Erythroblast (primary cell): ENCODE results near the gene ZNF516.

ENCODE experiments used
- DNase-seq, 2 experiments: peaks; one replicate each; lab custom pipeline; 2025; lab: John Stamatoyannopoulos, UW
- GATA1 ChIP-seq: IDR thresholded peaks from 2 replicates; pipeline ENCODE4 v1.6.1; 2011; ENCODE audit warnings: low read depth, mild to moderate bottlenecking, control low read depth, low read length, moderate library complexity
- POLR2A ChIP-seq: IDR thresholded peaks from 2 replicates; pipeline ENCODE4 v1.6.1; 2011; ENCODE audit warnings: mild to moderate bottlenecking, low read length

ZNF516 gene

GRCh38 chr18:76338088-76338487, 157.0 kb downstream of the ZNF516 start:
- DNase-seq = no peak
- no peak for TF ChIP-seq POLR2A
- TF ChIP-seq GATA1 = no peak

GRCh38 chr18:76335859-76336640, 159.0 kb downstream of the ZNF516 start:
- TF ChIP-seq GATA1 = no peak
- no peak for TF ChIP-seq POLR2A
- no peak for DNase-seq

GRCh38 chr18:76328140-76328539, 166.9 kb downstream of the ZNF516 start:
- DNase-seq = no peak
- TF ChIP-seq GATA1 = no peak
- TF ChIP-seq POLR2A = no peak

GRCh38 chr18:76323891-76324290, 171.2 kb downstream of the ZNF516 start:
- no peak for DNase-seq

GRCh38 chr18:76322686-76323085, 172.4 kb downstream of the ZNF516 start:
- no peak for DNase-seq
- no peak for TF ChIP-seq POLR2A
- no peak for TF ChIP-seq GATA1

More at GRCh38 chr18:76323891-76324290, 171.2 kb downstream of the ZNF516 start:
- TF ChIP-seq GATA1 = no peak
- no peak for TF ChIP-seq POLR2A

DNA sequence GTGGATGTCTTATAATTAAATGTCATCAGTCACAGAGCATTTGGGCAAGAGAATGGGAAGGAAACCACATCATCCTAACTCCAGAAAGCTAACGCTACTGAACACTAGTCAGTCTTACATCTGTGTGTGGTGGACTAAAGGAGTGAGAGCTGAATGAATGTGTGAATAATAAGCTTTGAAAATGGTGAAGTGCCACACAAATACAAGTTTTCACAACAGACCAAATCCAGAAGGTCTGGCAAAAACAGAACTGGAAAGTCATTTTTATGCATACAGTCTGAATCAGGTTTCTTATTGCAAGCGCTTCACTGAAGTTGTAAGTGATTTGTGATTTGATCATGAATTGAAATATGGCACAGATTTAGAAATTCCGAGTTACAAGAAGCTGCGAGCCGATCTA, 175.7 kb downstream of the ZNF516 start:
- TF ChIP-seq POLR2A = no peak
- TF ChIP-seq GATA1 = no peak
- no peak for DNase-seq

DNA sequence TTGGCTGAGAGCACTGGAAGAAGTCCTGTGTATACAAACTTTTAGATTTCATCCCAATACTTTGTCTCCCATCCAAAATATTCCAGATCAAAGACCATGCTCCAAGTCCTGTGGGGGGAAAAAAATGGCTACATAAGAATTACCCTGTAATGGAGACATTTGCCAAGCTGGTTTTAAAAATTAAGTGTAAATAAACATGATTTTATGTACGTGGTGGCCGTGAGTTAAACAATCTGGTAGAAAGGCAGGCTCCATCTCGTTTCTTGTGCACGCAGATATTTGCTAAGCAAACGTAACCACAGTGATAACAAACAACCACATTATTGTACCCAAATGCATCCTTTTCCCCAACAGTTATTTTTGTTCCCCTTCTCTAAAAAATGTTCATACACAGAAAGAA, 176.4 kb downstream of the ZNF516 start:
- no peak for TF ChIP-seq GATA1
- no peak for TF ChIP-seq POLR2A
- DNase-seq = no peak

DNA sequence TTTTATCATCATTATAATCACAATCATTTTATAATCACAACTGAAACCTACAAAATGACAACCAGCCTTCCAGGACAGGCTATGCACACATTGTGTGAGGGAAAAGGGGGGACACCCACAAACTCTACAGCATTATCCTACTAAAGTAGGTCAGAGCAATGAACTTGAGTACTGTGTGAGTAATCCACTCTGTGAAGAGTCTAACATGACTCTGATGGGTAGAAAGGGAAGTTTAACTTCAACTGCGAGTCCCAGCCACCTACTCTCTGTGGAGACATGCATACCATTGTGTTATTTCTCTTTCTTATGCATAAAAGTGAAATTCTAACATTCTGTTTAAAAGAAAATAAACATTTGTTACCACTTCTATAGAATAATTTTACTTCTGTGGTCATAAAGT, 177.9 kb downstream of the ZNF516 start:
- no peak for DNase-seq
- TF ChIP-seq GATA1 = no peak
- TF ChIP-seq POLR2A = no peak

DNA sequence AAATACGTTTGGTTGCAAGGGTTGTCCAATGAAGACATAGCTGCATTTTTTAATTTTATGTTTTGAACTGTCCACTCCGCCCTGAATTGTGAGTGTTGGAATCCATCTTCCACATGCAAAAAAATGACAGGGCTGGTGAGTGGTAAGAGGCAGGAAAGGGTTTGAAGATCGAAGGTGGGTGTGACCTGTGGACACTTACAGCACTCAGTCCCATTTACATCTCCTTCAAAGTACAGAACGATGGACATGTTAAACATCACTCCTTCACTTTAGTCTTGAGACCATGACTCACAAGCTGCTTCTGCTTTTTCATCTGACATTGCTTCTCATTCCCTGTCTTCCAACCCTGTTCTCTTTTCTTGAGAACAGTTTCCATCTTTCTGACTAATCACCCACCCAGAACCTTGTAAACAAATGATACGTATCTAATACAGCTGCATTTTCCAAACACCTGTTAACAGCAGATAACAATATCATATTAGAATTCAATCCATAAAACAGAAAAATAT, 179.3 kb downstream of the ZNF516 start:
- TF ChIP-seq GATA1 (no peak), POLR2A (no peak)
- no peak for DNase-seq

DNA sequence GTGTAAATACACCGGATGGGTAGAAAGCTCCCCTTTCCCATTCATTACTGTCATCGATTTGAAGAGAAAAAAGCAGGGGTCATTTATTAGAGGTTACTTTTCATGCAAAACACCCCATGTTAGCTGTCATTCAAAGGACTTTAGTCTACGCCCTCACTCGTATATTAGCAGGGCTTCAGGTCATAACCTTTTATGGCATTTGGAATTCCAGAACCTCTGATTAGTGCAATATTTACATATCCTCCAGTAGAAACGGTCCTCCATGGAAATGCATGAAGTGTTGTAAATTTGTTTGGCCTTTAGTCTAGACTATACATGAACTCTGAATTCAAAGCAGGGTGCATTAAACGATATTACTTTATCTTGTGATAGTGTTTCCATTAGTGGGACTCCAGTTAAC, 180.5 kb downstream of the ZNF516 start:
- TF ChIP-seq POLR2A (no peak), GATA1 (no peak)
- DNase-seq = no peak

DNA sequence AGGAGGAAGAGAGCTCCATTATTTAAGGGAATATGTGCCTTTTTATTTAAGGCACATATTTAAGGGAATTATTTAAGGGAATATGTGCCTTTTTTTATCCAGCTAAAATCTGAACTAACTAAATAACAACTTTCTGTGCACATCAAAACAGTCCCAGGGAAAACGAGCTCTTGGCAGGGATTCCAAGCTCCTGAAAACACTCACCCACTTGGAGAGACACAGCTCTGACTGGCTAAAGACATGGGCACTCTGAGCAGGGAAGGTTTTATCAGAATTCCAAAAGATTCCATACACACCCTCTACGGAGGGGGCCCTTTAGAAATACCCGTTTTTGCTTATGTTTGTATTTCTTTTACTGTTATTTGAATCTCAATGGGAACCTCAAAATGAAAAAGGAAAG, 181.0 kb downstream of the ZNF516 start:
- DNase-seq = no peak
- TF ChIP-seq POLR2A (no peak), GATA1 (no peak)
